GM13976 (cell line): ENCODE results near the gene NRGN.
A peak's percentile ranks its signal among the peaks of the same experiment; 100 is the strongest.

Source experiments
- DNase-seq: peaks from one replicate; pipeline ENCODE4 v3.0.0; 2012; ENCODE audit warnings: low spot score
- in situ Hi-C: fragments of 300-500 bp; cut with MboI; formaldehyde crosslinking; loops from one replicate; pipeline ENCODE4 v1.12.0; 2022; ENCODE audit warnings: low sequenced_read_pairs, mixed read lengths, inconsistent platforms; ENCODE audit not compliant: unreplicated experiment
- TF ChIP-seq, protein P1 (sequence below): IDR thresholded peaks from 2 replicates; pipeline ENCODE4 v1.5.1; 2012; ENCODE audit warnings: borderline replicate concordance, mild to moderate bottlenecking; ENCODE audit not compliant: insufficient read depth; ENCODE audit errors: extremely low read depth, missing control alignments, control extremely low read depth

NRGN gene

DNA sequence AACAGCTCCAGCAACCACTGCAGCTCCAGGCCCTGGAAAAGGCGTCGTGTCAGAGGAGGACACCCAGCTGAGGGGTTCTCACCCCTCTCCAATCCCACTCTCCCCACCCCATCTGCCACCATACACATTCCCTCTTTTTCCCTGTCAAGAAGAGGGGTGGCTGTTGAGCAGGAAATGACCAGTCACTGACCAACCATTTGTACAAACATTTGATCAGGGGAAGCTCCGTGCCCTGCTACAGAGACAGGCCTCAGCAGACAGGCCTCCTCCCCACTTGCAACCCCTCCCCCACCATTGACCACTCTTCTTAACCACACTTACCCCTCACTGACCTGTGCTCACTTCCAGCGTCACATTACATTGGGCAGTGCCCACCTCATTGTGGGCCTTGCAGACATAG lies 14.6 kb downstream of the NRGN start:
- no peak for DNase-seq
- in situ Hi-C loops, result no loop called here
- TF ChIP-seq, protein P1, sequence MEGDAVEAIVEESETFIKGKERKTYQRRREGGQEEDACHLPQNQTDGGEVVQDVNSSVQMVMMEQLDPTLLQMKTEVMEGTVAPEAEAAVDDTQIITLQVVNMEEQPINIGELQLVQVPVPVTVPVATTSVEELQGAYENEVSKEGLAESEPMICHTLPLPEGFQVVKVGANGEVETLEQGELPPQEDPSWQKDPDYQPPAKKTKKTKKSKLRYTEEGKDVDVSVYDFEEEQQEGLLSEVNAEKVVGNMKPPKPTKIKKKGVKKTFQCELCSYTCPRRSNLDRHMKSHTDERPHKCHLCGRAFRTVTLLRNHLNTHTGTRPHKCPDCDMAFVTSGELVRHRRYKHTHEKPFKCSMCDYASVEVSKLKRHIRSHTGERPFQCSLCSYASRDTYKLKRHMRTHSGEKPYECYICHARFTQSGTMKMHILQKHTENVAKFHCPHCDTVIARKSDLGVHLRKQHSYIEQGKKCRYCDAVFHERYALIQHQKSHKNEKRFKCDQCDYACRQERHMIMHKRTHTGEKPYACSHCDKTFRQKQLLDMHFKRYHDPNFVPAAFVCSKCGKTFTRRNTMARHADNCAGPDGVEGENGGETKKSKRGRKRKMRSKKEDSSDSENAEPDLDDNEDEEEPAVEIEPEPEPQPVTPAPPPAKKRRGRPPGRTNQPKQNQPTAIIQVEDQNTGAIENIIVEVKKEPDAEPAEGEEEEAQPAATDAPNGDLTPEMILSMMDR, result no peak

DNA sequence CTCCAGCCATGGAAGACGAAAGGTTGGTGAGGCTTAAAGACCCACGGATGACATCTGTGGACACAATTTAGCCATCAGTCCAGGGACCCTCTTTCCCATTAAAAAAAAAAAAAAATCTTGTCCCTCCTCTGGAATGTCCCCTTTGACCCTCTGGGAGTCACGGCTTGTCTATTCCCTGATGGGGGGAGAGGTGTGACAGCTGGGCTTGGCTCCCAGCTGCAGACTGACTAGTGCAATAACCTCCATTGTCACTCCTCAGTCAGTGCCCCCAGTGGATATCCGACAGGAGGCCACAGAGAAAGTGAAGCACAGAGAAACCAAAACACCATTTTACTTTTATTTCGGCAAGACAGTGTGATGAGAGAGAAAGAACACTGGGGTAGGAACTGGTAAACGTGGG lies 15.0 kb downstream of the NRGN start:
- in situ Hi-C loops, result no loop called here
- no peak for DNase-seq
- TF ChIP-seq, protein P1, result no peak

DNA sequence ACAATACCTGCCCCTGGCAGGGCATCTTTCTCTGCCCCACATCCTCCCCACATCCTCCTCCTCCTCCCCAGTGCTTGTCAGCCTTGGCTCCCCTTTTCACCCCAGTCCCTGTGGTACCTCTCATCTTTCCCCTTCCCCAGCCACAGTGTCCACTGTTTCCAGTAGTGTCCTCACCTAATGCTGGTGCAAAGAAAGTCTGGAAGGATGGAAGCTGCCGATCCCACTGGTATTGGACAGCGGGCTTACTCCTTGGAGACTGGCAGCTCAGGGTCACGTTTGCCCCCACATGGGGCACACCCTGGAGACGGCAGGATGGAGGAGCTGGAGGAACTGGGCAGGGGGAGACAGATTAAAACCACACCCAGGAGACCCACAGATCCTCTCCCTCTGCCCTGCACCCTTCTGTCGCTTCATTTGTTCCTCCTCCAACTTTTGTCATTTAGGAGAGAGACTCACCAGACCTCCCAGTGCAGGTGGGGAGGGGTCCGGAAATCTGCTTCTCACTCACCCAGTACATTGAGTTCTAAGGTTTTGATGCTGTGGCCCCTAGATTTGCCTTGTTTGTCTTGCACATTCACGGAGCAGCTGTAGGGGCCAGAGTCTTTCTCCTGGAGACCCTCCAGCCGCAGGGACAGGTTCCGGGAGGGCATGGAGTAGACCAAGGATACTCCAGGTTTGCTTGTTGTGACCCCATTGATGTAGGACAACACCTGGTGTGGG lies 16.5 kb downstream of the NRGN start:
- no peak for DNase-seq
- in situ Hi-C loops, result no loop called here

DNA sequence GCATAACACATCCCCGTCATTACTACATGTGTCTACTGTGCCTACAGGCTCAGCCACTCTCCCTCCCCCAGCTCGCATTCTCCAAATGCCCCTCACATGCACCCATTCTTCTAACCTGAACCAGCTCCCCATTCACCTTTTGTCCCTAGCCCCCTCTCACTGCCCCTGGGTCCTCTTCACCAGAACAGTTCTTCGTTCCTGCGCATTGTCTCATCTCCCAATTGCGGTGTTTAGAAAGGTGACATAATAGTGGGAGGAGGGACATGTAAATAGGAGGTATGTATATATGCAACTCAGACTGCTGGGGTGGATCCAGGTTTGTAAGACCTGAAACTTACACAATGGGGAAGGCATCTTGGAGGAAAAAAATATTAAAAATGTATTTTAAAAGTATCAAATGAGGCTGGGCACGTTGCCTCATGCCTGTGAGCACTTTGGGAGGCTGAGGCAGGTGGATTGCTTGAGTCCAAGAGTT lies 17.0 kb downstream of the NRGN start:
- TF ChIP-seq, protein P1, result no peak
- DNase-seq, result no peak
- in situ Hi-C loops, result no loop called here

More for the DNA sequence above, 16.5 kb downstream of the NRGN start:
- TF ChIP-seq, protein P1, result no peak

DNA sequence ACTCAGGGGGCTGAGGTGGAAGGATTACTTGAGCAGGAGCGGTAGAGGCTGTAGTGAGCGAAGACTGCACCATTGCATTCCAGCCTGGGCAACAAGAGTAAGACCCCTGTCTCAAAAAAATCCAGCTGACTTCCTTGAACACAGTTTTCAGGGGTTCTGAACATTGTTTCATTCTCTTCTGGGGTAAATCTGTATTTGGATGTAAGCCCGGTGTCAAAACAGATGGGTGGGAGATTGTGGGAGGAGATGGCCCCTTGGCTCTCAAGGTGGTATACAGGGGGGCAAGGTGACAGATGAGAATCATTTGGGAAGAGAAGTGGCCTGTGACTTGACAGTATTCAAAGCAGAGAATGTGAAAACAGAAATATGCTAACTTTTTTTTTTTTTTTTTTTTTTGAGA lies 17.6 kb downstream of the NRGN start:
- DNase-seq, result no peak
- in situ Hi-C loops, result no loop called here
- TF ChIP-seq, protein P1, result no peak

DNA sequence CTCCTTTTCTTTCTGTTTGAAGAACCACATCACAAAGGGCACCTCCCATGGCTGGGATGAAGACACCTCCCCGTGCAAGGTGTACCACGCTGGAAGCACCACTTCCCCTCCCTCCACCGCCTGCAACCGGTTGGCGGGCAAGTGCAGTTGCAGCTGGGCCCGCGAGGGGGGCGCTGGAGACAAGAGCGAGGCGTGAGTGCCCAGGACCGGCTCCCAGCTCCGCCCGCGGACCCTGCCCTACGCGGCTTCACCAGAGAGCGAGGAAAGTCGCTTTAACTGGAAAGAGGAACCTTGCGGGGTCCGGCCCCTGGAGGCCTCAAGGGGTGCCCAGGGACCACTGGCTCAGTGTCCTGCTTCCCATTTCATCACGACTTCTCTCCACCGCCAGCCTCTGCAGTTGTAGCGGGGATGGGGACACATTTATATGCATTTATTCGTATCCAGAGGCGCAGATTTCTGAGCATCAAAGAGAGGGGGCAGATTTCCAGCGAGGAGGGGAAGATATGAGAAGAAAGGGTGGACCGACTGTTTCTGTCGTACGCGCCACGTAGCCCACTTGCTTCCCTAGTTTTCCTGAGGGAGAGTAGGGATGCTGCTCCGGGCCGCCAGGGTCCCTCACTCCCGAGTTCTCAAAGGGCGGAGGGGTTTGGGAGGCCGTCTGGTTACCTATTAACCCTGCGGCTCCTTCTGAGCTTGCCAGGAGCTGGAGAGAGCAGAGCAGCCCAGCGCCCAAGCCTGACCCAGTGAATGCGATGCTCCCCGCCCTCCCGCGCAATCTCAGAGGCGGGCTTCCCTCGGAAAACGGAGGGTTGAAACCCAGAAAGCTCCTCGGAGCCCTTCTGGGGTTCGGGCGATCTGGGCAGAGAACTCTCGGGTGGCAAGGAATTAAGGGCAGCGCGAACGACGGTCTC lies 18.9 kb downstream of the NRGN start:
- in situ Hi-C loops, result no loop called here
- peak; percentile 82 for DNase-seq
- TF ChIP-seq, protein P1, result peak; percentile 56
